CD14-positive monocyte (primary cell): ENCODE measurements around the gene TRPM4. TPM values are rescaled to one million over a fixed set of nuclear protein-coding genes. Genes with fewer than 3 reads are reported as not detected.

ENCODE experiments used
- DNase-seq, 3 donors: peaks; one replicate each; pipeline ENCODE4 v3.0.0-alpha.2; 2011 to 2022
- H2AFZ ChIP-seq: 2 replicates; pipeline ENCODE4 v1.6.0; 2012; ENCODE audit warnings: mild to moderate bottlenecking, low read depth, low read length, inconsistent platforms; ENCODE audit not compliant: insufficient read depth, poor library complexity, severe bottlenecking
- H3K27ac ChIP-seq, 2 donors: 1 replicate in 1 of 2; 2 replicates in 1 of 2; pipeline ENCODE4 v1.5.1; 2012 to 2013; ENCODE audit warnings: low read length in 2 of 2, control low read depth in 1 of 2, inconsistent platforms in 1 of 2, low read depth in 1 of 2, mild to moderate bottlenecking in 1 of 2
- H3K27me3 ChIP-seq, 2 donors: one replicate each; pipeline versions ENCODE4 v1.6.0 to v1.6.1; 2011 to 2013; ENCODE audit warnings: low read length in 2 of 2; ENCODE audit not compliant: control insufficient read depth in 2 of 2, insufficient read depth in 2 of 2
- H3K36me3 ChIP-seq, 2 donors: replicated peaks in 1 of 2; 1 replicate in 1 of 2; 2 replicates in 1 of 2; pipeline versions ENCODE4 v1.5.1 to v1.6.1; 2012 to 2013; ENCODE audit warnings: low read length in 2 of 2, control low read depth in 1 of 2, inconsistent platforms in 1 of 2, mild to moderate bottlenecking in 1 of 2; ENCODE audit not compliant: insufficient read depth in 2 of 2, control insufficient read depth in 1 of 2
- H3K4me1 ChIP-seq, 2 donors: 1 replicate in 1 of 2; 2 replicates in 1 of 2; pipeline versions ENCODE4 v1.5.1 to v1.6.1; 2012 to 2013; ENCODE audit warnings: low read length in 2 of 2, control low read depth in 1 of 2, inconsistent platforms in 1 of 2, mild to moderate bottlenecking in 1 of 2, moderate library complexity in 1 of 2; ENCODE audit not compliant: insufficient read depth in 2 of 2, control insufficient read depth in 1 of 2
- H3K4me2 ChIP-seq: replicated peaks from 2 replicates; pipeline ENCODE3; 2012; ENCODE audit warnings: low read length, moderate library complexity, mild to moderate bottlenecking; ENCODE audit not compliant: poor library complexity, severe bottlenecking; ENCODE audit errors: extremely low read depth
- H3K4me3 ChIP-seq, 3 experiments: fragments of 200-600 bp in 1 of 3; sonication (generic) in 1 of 3; replicated peaks in 1 of 3; 1 replicate in 2 of 3; 2 replicates in 1 of 3; pipeline ENCODE4 v1.5.1; 2011 to 2013; ENCODE audit warnings: low read length in 3 of 3, mild to moderate bottlenecking in 3 of 3, control low read depth in 2 of 3, low read depth in 2 of 3, inconsistent platforms in 1 of 3, moderate library complexity in 1 of 3
- H3K79me2 ChIP-seq: 2 replicates; pipeline ENCODE4 v1.6.0; 2012; ENCODE audit warnings: mild to moderate bottlenecking, control low read depth, inconsistent platforms, low read length, moderate library complexity; ENCODE audit not compliant: insufficient read depth
- H3K9ac ChIP-seq: 2 replicates; pipeline ENCODE4 v1.6.0; 2017; ENCODE audit warnings: low read length, mild to moderate bottlenecking; ENCODE audit not compliant: insufficient read depth, poor library complexity, severe bottlenecking
- H3K9me3 ChIP-seq, 2 donors: replicated peaks in 1 of 2; 1 replicate in 1 of 2; 2 replicates in 1 of 2; pipeline versions ENCODE4 v1.5.1 to v1.6.1; 2012 to 2013; ENCODE audit warnings: low read length in 2 of 2, control low read depth in 1 of 2; ENCODE audit not compliant: control insufficient read depth in 1 of 2, insufficient read depth in 1 of 2
- H4K20me1 ChIP-seq: 2 replicates; pipeline ENCODE4 v1.6.0; 2012; ENCODE audit warnings: mild to moderate bottlenecking, low read length, control low read depth, moderate library complexity; ENCODE audit not compliant: insufficient read depth
- H3K27ac Mint-ChIP-seq, 7 donors: one replicate each; pipeline ENCODE4 v1.8.0; 2020; ENCODE audit warnings: mild to moderate bottlenecking in 7 of 7, mixed read lengths in 7 of 7, moderate library complexity in 6 of 7, inconsistent platforms in 2 of 7
- H3K27me3 Mint-ChIP-seq, 3 donors: one replicate each; pipeline ENCODE4 v1.8.0; 2021 to 2022; ENCODE audit warnings: low read depth in 3 of 3, mild to moderate bottlenecking in 3 of 3, mixed read lengths in 3 of 3, moderate library complexity in 3 of 3, inconsistent platforms in 1 of 3
- H3K36me3 Mint-ChIP-seq, 2 donors: one replicate each; pipeline ENCODE4 v1.8.0; 2020; ENCODE audit warnings: mixed read lengths in 2 of 2, inconsistent platforms in 1 of 2, mild to moderate bottlenecking in 1 of 2
- H3K4me1 Mint-ChIP-seq: one replicate; pipeline ENCODE4 v1.8.0; 2020; ENCODE audit warnings: mild to moderate bottlenecking, mixed read lengths
- H3K4me3 Mint-ChIP-seq, 2 donors: one replicate each; pipeline ENCODE4 v1.8.0; 2020; ENCODE audit warnings: mild to moderate bottlenecking in 2 of 2, mixed read lengths in 2 of 2, moderate library complexity in 1 of 2
- H3K9me3 Mint-ChIP-seq, 7 donors: one replicate each; pipeline ENCODE4 v1.8.0; 2020 to 2022; ENCODE audit warnings: mixed read lengths in 7 of 7, mild to moderate bottlenecking in 6 of 7, moderate library complexity in 6 of 7, inconsistent platforms in 2 of 7
- CTCF ChIP-seq: fragments of 200-600 bp; IDR thresholded peaks from one replicate; pipeline ENCODE4 v1.8.0; 2022; ENCODE audit warnings: antibody characterized with exemption, mild to moderate bottlenecking
- WGBS: methylation state at CpG from one replicate; pipeline ENCODE4 v1.1.5; 2013; ENCODE audit warnings: missing lambda C conversion rate; ENCODE audit not compliant: insufficient coverage; 5-methylcytosine and 5-hydroxymethylcytosine counted together
- intact Hi-C, 2 donors: fragments of 100-400 bp; cut with micrococcal nuclease; formaldehyde crosslinking; loops; one replicate each; pipeline versions ENCODE4 v1.15.0 to v1.15.1; 2023
- polyA plus RNA-seq, 3 donors: library from polyadenylated mRNA; depleted of rRNA in 1 of 3; unstranded in 2 of 3; stranded (reverse) in 1 of 3; fragments of 300-500 nt in 2 of 3; fragments of >200 nt in 1 of 3; fragmentation: Illumina TruSeq in 2 of 3; gene quantifications; 1 replicate in 2 of 3; 2 replicates in 1 of 3; pipeline ENCODE4 v1.2.3, GENCODE V29; 2012 to 2021

Gene TRPM4
- polyA plus RNA-seq, 3 donors, result 6.0 to 6.9 (median 6.6) TPM

GRCh38 chr19:49165111-49165750 lies 7.6 kb downstream of the TRPM4 start:
- intact Hi-C loops, result no loop called here
- no peaks in the 10 kb centered on the region for H3K36me3 ChIP-seq
- Mint-ChIP-seq H3K9me3 (no peaks in the 10 kb centered on the region), H3K4me3 (no peak overlapping the region), H3K36me3 (no peaks in the 10 kb centered on the region), H3K4me1 (no peaks in the 10 kb centered on the region), H3K27me3 (peaks cover 4 to 21% (median 10%) of the 10 kb centered on the region in 3 donors), H3K27ac (no peak overlapping the region)
- H3K9ac ChIP-seq, result no peak overlapping the region
- no peaks in the 10 kb centered on the region for H3K9me3 ChIP-seq
- no peaks in the 10 kb centered on the region for H3K4me1 ChIP-seq
- no peak overlapping the region for H3K4me2 ChIP-seq
- no peak for DNase-seq
- TF ChIP-seq CTCF, result no peak
- no peak overlapping the region for H3K27ac ChIP-seq
- H2AFZ ChIP-seq, result no peak overlapping the region
- no peaks in the 10 kb centered on the region for H3K79me2 ChIP-seq
- H4K20me1 ChIP-seq, result no peaks in the 10 kb centered on the region
- 91% methylated on average over 22 of the region's 24 CpGs for WGBS
- no peaks in the 10 kb centered on the region for H3K27me3 ChIP-seq
- H3K4me3 ChIP-seq, result no peak overlapping the region

GRCh38 chr19:49165865-49166301 lies 8.3 kb downstream of the TRPM4 start:
- no peaks in the 10 kb centered on the region for H3K9me3 Mint-ChIP-seq
- Histone ChIP-seq H3K79me2 (no peaks in the 10 kb centered on the region), H3K27ac (no peak overlapping the region), H3K4me1 (no peaks in the 10 kb centered on the region), H3K36me3 (no peaks in the 10 kb centered on the region), H3K9me3 (no peaks in the 10 kb centered on the region), H3K27me3 (no peaks in the 10 kb centered on the region), H2AFZ (no peak overlapping the region), H4K20me1 (no peaks in the 10 kb centered on the region), H3K4me2 (no peak overlapping the region), H3K4me3 (no peak overlapping the region), H3K9ac (no peak overlapping the region)
- DNase-seq, result no peak
- no peaks in the 10 kb centered on the region for H3K4me1 Mint-ChIP-seq
- TF ChIP-seq CTCF, result no peak
- no peak overlapping the region for H3K4me3 Mint-ChIP-seq
- intact Hi-C loops, result no loop called here
- no peaks in the 10 kb centered on the region for H3K36me3 Mint-ChIP-seq
- H3K27me3 Mint-ChIP-seq, result peaks cover 4 to 18% (median 10%) of the 10 kb centered on the region in 3 donors
- no peak overlapping the region for H3K27ac Mint-ChIP-seq
- WGBS, result 91% methylated on average over 30 of the region's 30 CpGs
